Mesendoderm (in vitro differentiated cells): ENCODE measurements around the gene TJAP1.

Experiments used
- DNase-seq: peaks from one replicate; pipeline ENCODE4 v3.0.0; 2013
- H2AK5ac ChIP-seq: 2 replicates; pipeline ENCODE4 v1.6.1; 2013; ENCODE audit warnings: low read length, inconsistent platforms
- H2BK120ac ChIP-seq: 2 replicates; pipeline ENCODE4 v1.6.1; 2013; ENCODE audit warnings: low read depth, mild to moderate bottlenecking, low read length, moderate library complexity, mixed read lengths
- H2BK15ac ChIP-seq: replicated peaks from 2 replicates; pipeline ENCODE4 v1.6.1; 2013; ENCODE audit warnings: low read depth, mild to moderate bottlenecking, moderate library complexity
- H2BK5ac ChIP-seq: 2 replicates; pipeline ENCODE4 v1.6.1; 2013; ENCODE audit warnings: low read length, inconsistent platforms
- H3K18ac ChIP-seq: 2 replicates; pipeline ENCODE4 v1.6.1; 2013; ENCODE audit warnings: mild to moderate bottlenecking, low read length, mixed read lengths
- H3K23ac ChIP-seq: one replicate; pipeline ENCODE4 v1.6.1; 2013; ENCODE audit warnings: low read length
- H3K27ac ChIP-seq: 2 replicates; pipeline ENCODE4 v1.5.1; 2013; ENCODE audit warnings: low read depth, mild to moderate bottlenecking, inconsistent platforms, low read length, moderate library complexity
- H3K27me3 ChIP-seq: 2 replicates; pipeline ENCODE4 v1.6.1; 2013; ENCODE audit warnings: low read length, control low read depth, mild to moderate bottlenecking, inconsistent platforms; ENCODE audit not compliant: insufficient read depth, poor library complexity
- H3K36me3 ChIP-seq: 2 replicates; pipeline ENCODE4 v1.6.1; 2013; ENCODE audit warnings: low read length, inconsistent platforms; ENCODE audit not compliant: control insufficient read depth, insufficient read depth
- H3K4ac ChIP-seq: one replicate; pipeline ENCODE4 v1.6.1; 2013; ENCODE audit warnings: low read depth, mild to moderate bottlenecking, low read length, moderate library complexity
- H3K4me1 ChIP-seq: 2 replicates; pipeline ENCODE4 v1.6.1; 2013; ENCODE audit warnings: low read depth, low read length, inconsistent platforms; ENCODE audit not compliant: control insufficient read depth
- H3K4me2 ChIP-seq: 2 replicates; pipeline ENCODE4 v1.6.1; 2013; ENCODE audit warnings: low read length
- H3K4me3 ChIP-seq: 2 replicates; pipeline ENCODE4 v1.5.1; 2013; ENCODE audit warnings: mild to moderate bottlenecking, low read length
- H3K56ac ChIP-seq: one replicate; pipeline ENCODE4 v1.6.1; 2013; ENCODE audit warnings: low read length
- H3K79me1 ChIP-seq: 2 replicates; pipeline ENCODE4 v1.6.1; 2013; ENCODE audit warnings: low read length, inconsistent platforms
- H3K79me2 ChIP-seq: 2 replicates; pipeline ENCODE4 v1.6.1; 2013; ENCODE audit warnings: mild to moderate bottlenecking, low read length; ENCODE audit not compliant: control insufficient read depth, insufficient read depth
- H3K9ac ChIP-seq: 2 replicates; pipeline ENCODE4 v1.6.1; 2013; ENCODE audit warnings: low read length, inconsistent platforms
- H4K5ac ChIP-seq: one replicate; pipeline ENCODE4 v1.6.1; 2013; ENCODE audit warnings: low read length
- H4K8ac ChIP-seq: one replicate; pipeline ENCODE4 v1.6.1; 2013; ENCODE audit warnings: low read depth, mild to moderate bottlenecking, control low read depth, low read length, moderate library complexity
- WGBS: extraction: QIAGEN DNeasy Blood & Tissue Kit; methylation state at CpG from one replicate; pipeline ENCODE4 v1.1.7; 2013; ENCODE audit warnings: low lambda C conversion rate, missing lambda C conversion rate; ENCODE audit not compliant: insufficient coverage; ENCODE audit errors: extremely low coverage; 5-methylcytosine and 5-hydroxymethylcytosine counted together

TJAP1 gene

GRCh38 chr6:43476746-43477145 is 624 bp upstream of the TJAP1 start:
- Histone ChIP-seq H2AK5ac (no peak overlapping the region), H3K79me1 (peaks cover 16% of the 10 kb centered on the region), H2BK5ac (no peak overlapping the region), H3K36me3 (no peaks in the 10 kb centered on the region), H3K4me3 (no peak overlapping the region), H2BK120ac (no peak overlapping the region), H3K79me2 (peaks cover 17% of the 10 kb centered on the region), H3K27ac (no peak overlapping the region), H3K4ac (no peak overlapping the region), H4K5ac (no peak overlapping the region), H3K4me1 (peaks cover 9% of the 10 kb centered on the region), H3K27me3 (no peaks in the 10 kb centered on the region), H2BK15ac (no peak overlapping the region), H3K18ac (no peak overlapping the region), H3K56ac (peak overlapping the region; percentile 76), H3K23ac (no peak overlapping the region), H4K8ac (no peak overlapping the region), H3K4me2 (peak overlapping the region; percentile 37), H3K9ac (peak overlapping the region; percentile 63)
- WGBS, result no CpG with 5 or more reads among the region's 2 CpGs
- no peak for DNase-seq

GRCh38 chr6:43478008-43478372 is 620 bp downstream of the TJAP1 start:
- H2AK5ac ChIP-seq, result no peak overlapping the region
- H3K4me1 ChIP-seq, result peaks cover 9% of the 10 kb centered on the region
- peak overlapping the region; percentile 97 for H3K4ac ChIP-seq
- peak overlapping the region; percentile 79 for H3K9ac ChIP-seq
- no peak overlapping the region for H3K18ac ChIP-seq
- H3K27ac ChIP-seq, result no peak overlapping the region
- H3K4me2 ChIP-seq, result peak overlapping the region; percentile 96
- H2BK15ac ChIP-seq, result no peak overlapping the region
- DNase-seq, result no peak
- no peak overlapping the region for H4K5ac ChIP-seq
- peak overlapping the region; percentile 95 for H3K56ac ChIP-seq
- peaks cover 21% of the 10 kb centered on the region for H3K79me1 ChIP-seq
- H4K8ac ChIP-seq, result no peak overlapping the region
- no peak overlapping the region for H2BK5ac ChIP-seq
- H3K27me3 ChIP-seq, result no peaks in the 10 kb centered on the region
- WGBS, result no CpG with 5 or more reads among the region's 3 CpGs
- H3K79me2 ChIP-seq, result peaks cover 23% of the 10 kb centered on the region
- no peak overlapping the region for H3K23ac ChIP-seq
- H3K36me3 ChIP-seq, result no peaks in the 10 kb centered on the region
- H3K4me3 ChIP-seq, result peak overlapping the region; percentile 83
- H2BK120ac ChIP-seq, result no peak overlapping the region

GRCh38 chr6:43481075-43481474 is 3.7 kb downstream of the TJAP1 start:
- no peaks in the 10 kb centered on the region for H3K27me3 ChIP-seq
- H3K4ac ChIP-seq, result no peak overlapping the region
- H3K4me1 ChIP-seq, result peaks cover 9% of the 10 kb centered on the region
- no peak overlapping the region for H3K56ac ChIP-seq
- no peak overlapping the region for H3K27ac ChIP-seq
- peaks cover 31% of the 10 kb centered on the region for H3K79me2 ChIP-seq
- no peak overlapping the region for H2BK15ac ChIP-seq
- no peak overlapping the region for H4K8ac ChIP-seq
- H2AK5ac ChIP-seq, result no peak overlapping the region
- H4K5ac ChIP-seq, result no peak overlapping the region
- no CpG with 5 or more reads among the region's 2 CpGs for WGBS
- H3K18ac ChIP-seq, result no peak overlapping the region
- DNase-seq, result peak; percentile 53
- peaks cover 2% of the 10 kb centered on the region for H3K36me3 ChIP-seq
- no peak overlapping the region for H2BK5ac ChIP-seq
- H3K23ac ChIP-seq, result no peak overlapping the region
- peaks cover 32% of the 10 kb centered on the region for H3K79me1 ChIP-seq
- H2BK120ac ChIP-seq, result no peak overlapping the region
- H3K4me2 ChIP-seq, result no peak overlapping the region
- H3K9ac ChIP-seq, result no peak overlapping the region
- no peak overlapping the region for H3K4me3 ChIP-seq

GRCh38 chr6:43481591-43482236 is 4.3 kb downstream of the TJAP1 start:
- no peak overlapping the region for H3K4ac ChIP-seq
- no peak overlapping the region for H3K56ac ChIP-seq
- H3K18ac ChIP-seq, result no peak overlapping the region
- H3K79me2 ChIP-seq, result peaks cover 33% of the 10 kb centered on the region
- no peak overlapping the region for H4K5ac ChIP-seq
- H2AK5ac ChIP-seq, result no peak overlapping the region
- peaks cover 35% of the 10 kb centered on the region for H3K79me1 ChIP-seq
- no peak overlapping the region for H2BK15ac ChIP-seq
- H2BK120ac ChIP-seq, result no peak overlapping the region
- H3K23ac ChIP-seq, result no peak overlapping the region
- H3K4me3 ChIP-seq, result no peak overlapping the region
- peaks cover 2% of the 10 kb centered on the region for H3K36me3 ChIP-seq
- DNase-seq, result peak; percentile 77
- H3K4me1 ChIP-seq, result peaks cover 9% of the 10 kb centered on the region
- H4K8ac ChIP-seq, result no peak overlapping the region
- no peak overlapping the region for H3K4me2 ChIP-seq
- H3K9ac ChIP-seq, result no peak overlapping the region
- no peaks in the 10 kb centered on the region for H3K27me3 ChIP-seq
- H3K27ac ChIP-seq, result no peak overlapping the region
- no CpG with 5 or more reads among the region's 11 CpGs for WGBS
- H2BK5ac ChIP-seq, result no peak overlapping the region

- no peak overlapping the region for H2BK120ac ChIP-seq
- no peak overlapping the region for H3K9ac ChIP-seq
- H3K4ac ChIP-seq, result no peak overlapping the region
- H2BK5ac ChIP-seq, result no peak overlapping the region
- H3K36me3 ChIP-seq, result peaks cover 2% of the 10 kb centered on the region
- no peaks in the 10 kb centered on the region for H3K4me1 ChIP-seq
- H3K23ac ChIP-seq, result no peak overlapping the region
- no peak overlapping the region for H4K8ac ChIP-seq
- H3K79me1 ChIP-seq, result peaks cover 30% of the 10 kb centered on the region
- H3K79me2 ChIP-seq, result peaks cover 21% of the 10 kb centered on the region
- no peak for DNase-seq
- H3K18ac ChIP-seq, result no peak overlapping the region
- no peak overlapping the region for H2AK5ac ChIP-seq
- no peaks in the 10 kb centered on the region for H3K27me3 ChIP-seq
- no peak overlapping the region for H2BK15ac ChIP-seq
- no peak overlapping the region for H3K27ac ChIP-seq
- H3K56ac ChIP-seq, result no peak overlapping the region
- H3K4me3 ChIP-seq, result no peak overlapping the region
- H3K4me2 ChIP-seq, result no peak overlapping the region
- no peak overlapping the region for H4K5ac ChIP-seq
- no CpG with 5 or more reads among the region's 4 CpGs for whole genome bisulfite sequencing
Observed at GRCh38 chr6:43488667-43489276, 11.4 kb downstream of the TJAP1 start.
